RCC 7860 (cell line): ENCODE data around the gene COPS7A.
A peak's percentile ranks its signal among the peaks of the same experiment; 100 is the strongest.

ENCODE experiments used
- DNase-seq: peaks from one replicate; pipeline ENCODE4 v3.0.0-alpha.2; 2015; ENCODE audit warnings: low spot score
- FAIRE-seq: peaks from 2 replicates; lab custom pipeline; 2012; peaks lifted over from hg19 to GRCh38; lab: Jason Lieb, UNC

The COPS7A gene

GRCh38 chr12:6768437-6768914 lies 44.6 kb downstream of the COPS7A start:
- DNase-seq = no peak
- FAIRE-seq = no peak

DNA sequence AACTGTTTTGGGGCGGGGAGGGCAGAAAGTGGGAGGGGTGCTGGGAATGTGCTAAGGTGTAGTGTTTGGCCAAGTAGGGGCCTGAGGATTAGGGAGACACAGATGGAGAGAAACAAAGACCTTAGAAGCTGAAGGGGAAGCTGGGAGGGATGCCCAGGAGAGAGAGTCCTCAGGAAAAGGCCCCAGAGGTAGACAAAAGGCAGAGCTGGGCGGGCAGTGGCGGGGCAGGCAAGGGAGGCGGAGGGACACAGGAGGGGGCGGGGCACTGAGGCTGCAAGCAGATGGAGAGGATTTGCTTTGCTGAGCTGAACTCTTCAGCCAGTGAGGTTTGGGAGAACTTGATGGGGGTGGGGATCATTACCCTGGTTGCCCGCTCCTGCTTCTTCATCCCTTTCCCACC lies 45.1 kb downstream of the COPS7A start:
- DNase-seq (no peak), FAIRE-seq (no peak)

GRCh38 chr12:6769666-6770065 lies 45.8 kb downstream of the COPS7A start:
- FAIRE-seq = no peak
- DNase-seq = no peak

DNA sequence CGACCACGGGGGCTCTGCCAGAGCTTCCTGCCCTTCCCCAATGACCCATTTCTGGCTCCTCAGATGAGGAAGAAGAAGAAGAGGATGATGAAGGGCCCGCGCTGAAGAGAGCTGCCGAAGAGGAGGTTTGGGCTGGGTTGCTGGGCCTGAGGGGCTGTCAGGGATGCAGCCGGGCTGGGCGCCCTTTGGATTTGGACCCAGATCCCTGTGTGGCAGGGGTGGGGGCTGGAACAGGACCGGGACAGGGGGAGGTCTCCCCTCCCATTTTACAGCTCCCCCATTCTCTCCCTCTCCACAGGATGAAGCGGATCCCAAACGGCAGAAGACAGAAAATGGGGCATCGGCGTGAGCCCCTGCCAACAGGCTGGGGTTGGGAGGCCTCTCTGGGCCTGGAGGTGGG lies 46.2 kb downstream of the COPS7A start:
- no peak for FAIRE-seq
- no peak for DNase-seq

DNA sequence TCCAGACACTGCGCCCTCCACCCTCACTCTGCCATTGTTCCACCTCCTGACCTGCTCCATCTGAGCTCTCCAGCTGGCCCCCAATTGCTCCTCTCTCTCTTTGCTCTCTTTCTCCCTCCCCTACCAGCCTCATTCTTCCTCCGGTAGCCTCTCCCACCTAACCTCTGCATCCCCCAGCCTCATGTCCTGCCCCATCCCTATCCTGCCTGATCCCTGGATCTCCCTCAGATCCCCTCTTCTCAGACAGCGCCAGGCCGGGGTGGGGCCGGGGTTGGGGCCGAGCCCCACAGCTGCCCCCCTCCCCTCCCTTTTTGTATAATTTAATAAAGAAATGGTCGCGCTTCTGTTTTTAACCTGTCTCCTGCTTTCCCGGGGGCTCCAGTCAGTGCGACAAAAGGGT lies 46.8 kb downstream of the COPS7A start:
- no peak for DNase-seq
- FAIRE-seq = no peak

GRCh38 chr12:6771091-6771495 lies 47.2 kb downstream of the COPS7A start:
- DNase-seq (no peak), FAIRE-seq (no peak)

DNA sequence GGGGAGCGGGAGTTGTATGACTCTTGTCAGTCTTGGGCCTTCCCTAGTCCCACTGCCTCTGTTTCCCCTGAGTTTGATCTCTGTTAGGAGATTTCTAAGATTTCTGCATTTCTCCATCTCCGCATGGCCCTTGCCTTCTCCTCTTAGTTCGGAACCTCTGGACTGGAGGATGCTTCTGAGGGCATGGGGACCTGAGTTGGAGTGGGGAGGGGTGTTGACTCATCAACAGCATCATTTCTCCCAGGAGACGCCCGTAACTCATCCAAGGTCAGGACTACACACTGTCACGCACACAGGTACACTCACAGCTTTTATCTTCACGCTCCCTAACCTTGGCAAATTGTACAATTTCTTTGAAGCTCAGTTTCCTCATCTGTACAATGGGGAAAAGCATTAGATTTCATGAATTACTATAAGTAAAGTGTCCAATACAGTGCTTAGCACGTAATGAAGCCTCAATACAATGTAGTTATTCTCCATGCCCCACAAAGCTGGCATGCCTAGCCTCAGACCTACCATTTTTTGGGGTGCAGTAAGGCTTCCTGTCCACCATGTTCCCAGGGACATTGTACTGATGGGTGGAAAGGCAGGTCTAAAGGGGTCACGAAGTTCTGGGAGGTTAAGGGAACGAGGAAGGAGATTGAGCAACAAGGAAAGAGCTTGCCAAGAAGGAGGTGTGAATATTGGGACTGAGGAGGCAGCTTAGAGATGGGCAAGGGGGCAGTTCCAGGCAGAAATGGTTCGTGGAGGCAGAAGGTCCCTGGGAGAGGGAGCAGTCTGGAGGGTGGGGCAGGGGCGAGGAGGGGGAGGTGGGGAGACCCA lies 47.9 kb downstream of the COPS7A start:
- no peak for DNase-seq
- FAIRE-seq = no peak

- no peak for FAIRE-seq
- DNase-seq = no peak
Measured at GRCh38 chr12:6772331-6772695, 48.5 kb downstream of the COPS7A start, which contains the start of gene LAG3. Gene LAG3, plus strand, starts transcription at chr12:6772520. Its CDS starts 333 bp downstream, at chr12:6772853.

GRCh38 chr12:6772726-6773589 lies 49.1 kb downstream of the COPS7A start:
- FAIRE-seq = no peak
- no peak for DNase-seq

DNA sequence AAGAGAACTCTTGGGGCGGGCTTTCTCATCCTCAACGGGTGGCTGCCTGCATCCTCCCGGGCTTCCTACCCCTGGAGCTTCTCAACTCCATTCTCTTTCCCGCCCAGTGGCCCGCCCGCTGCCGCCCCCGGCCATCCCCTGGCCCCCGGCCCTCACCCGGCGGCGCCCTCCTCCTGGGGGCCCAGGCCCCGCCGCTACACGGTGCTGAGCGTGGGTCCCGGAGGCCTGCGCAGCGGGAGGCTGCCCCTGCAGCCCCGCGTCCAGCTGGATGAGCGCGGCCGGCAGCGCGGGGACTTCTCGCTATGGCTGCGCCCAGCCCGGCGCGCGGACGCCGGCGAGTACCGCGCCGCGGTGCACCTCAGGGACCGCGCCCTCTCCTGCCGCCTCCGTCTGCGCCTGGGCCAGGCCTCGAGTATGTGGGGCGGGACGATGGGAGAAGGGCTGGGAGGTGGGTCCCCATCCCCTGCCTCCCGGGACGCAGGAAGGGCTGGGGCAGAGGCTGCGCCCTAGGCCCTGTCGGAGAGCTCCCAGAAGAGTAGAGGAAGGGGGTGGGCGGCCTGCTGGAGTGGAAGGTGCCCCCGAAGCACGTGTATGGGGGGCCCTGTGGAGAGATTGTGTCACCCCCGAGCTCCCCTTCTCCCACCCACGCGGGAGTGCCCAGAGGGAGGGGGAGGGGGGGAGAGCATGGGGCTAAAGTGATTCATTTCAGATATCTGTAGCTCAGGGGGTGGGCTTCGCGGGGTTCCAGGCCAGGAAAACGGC lies 49.9 kb downstream of the COPS7A start:
- DNase-seq (no peak), FAIRE-seq (no peak)

DNA sequence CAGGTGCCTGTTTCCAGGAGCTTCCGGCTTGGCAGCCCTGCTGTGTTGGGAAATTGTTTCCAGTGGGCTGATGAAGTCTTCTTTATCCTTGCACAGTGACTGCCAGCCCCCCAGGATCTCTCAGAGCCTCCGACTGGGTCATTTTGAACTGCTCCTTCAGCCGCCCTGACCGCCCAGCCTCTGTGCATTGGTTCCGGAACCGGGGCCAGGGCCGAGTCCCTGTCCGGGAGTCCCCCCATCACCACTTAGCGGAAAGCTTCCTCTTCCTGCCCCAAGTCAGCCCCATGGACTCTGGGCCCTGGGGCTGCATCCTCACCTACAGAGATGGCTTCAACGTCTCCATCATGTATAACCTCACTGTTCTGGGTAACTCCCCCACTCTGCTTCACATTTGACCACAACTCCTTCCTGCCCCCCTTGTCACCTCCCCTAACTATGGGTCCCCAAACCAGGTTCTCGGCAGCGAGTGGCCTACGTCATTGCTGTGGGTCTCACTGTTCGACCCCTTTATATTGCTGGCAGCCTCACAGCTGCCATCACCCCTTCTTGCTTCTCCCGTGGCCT lies 50.7 kb downstream of the COPS7A start:
- DNase-seq (no peak), FAIRE-seq (no peak)

DNA sequence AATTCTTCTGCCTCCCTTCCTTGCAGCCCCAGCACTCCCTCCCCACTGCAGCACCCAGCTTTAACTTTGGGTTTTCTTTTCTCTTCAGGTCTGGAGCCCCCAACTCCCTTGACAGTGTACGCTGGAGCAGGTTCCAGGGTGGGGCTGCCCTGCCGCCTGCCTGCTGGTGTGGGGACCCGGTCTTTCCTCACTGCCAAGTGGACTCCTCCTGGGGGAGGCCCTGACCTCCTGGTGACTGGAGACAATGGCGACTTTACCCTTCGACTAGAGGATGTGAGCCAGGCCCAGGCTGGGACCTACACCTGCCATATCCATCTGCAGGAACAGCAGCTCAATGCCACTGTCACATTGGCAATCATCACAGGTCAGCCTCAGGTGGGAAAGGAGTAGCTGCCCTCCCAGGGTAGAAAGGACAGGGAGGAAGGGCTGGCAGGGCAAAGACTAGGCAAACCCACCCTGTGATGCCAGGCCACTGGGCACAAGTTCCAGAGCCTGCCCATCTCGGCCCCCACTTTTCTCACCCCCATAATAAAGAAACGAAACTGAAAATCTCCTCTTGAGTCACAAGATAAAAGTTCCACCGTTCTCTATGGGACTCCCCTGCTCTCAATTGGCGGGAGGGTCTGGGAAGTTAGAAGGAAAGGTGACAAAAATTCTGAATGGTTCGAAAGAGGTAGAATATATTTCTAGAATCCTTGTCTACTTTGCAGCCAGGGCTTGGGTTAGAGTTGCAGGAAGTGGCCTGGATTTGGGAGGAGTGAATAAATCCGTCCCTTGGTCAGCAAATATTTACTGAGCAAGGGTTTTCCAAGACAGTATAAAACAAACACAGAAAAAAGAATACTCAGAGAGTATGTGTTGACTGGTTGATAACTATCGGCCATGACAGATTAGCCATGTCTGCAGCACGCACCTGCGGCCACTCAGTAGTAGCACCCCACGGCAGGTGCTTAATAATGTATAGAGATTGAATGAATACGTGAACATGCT lies 51.6 kb downstream of the COPS7A start:
- no peak for FAIRE-seq
- no peak for DNase-seq

- DNase-seq (no peak), FAIRE-seq (no peak)
Measured at GRCh38 chr12:6777386-6777785, 53.5 kb downstream of the COPS7A start.

GRCh38 chr12:6778217-6778573 lies 54.3 kb downstream of the COPS7A start:
- DNase-seq (no peak), FAIRE-seq (no peak)

DNA sequence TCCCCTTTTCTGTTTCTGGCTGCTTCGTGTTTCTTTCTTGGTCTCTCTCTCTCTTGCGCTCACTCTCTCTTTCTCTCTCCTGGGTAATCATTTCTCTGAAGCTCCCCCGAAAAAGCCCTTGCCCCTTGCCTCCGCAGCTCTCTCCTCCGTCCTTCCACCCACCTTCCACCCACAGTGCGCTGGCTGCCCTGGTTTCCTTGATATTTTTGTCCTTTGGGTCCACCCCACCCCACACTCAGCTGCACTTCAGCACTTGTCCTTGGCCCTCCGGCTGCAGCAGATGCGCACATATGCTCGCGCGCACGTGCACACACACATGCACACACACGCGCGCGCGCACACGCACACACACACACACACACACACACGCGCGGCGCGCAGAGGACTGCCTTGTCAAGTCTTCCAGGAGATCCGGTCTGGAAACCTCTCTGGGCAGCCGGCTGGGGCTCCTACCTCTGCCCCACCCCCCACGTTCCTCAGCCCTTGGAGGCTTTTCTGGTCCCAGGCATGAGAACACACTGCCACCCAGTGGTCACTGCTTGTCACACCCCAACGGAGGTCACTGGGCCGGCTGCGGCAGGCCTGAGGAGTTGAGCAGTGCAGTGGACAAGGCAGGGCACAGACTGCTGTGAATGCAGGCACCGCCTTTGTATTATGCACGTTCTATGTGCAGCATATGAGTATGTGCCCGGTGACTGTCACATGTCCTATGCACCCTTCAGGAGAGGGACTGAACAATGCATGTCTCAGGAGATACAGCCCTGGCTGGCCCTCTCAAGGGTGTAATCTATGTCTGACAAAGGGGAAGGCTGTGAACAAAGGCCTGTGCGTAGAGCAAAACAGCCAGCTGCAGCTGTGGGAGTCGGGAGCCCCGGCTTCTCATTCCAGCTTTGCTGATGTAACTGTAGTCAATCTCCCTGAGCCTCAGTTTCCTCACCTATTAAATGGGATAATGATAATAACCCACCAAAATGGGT lies 55.0 kb downstream of the COPS7A start:
- DNase-seq (peak; percentile 77), FAIRE-seq (peak; percentile 18)

GRCh38 chr12:6779708-6780432 lies 56.0 kb downstream of the COPS7A start:
- DNase-seq (no peak), FAIRE-seq (no peak)

DNA sequence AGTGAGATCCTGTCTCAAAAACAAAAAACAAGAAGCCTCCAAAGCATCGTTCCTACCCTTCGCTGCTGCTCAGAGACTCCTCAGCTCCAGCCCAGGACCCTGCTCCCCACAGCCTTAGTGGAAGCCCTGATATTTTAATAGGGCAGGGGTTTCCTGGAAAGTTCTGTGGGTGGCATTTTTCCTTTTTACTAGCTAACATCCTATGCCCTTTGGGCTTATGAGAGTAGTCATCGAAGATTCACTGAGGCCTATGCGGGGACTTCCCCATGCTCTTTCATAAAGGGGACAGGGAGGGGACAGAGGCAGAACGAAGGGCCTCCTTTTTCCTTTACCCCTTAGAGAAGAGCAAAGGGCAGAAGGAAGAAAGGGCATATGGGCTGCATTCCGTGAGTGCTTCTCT lies 56.7 kb downstream of the COPS7A start:
- no peak for FAIRE-seq

More for the DNA sequence above, 56.7 kb downstream of the COPS7A start:
- DNase-seq = no peak
